Kidney (tissue), 14 donors: ENCODE results near the gene APLP2. TPM values are rescaled to one million over a fixed set of nuclear protein-coding genes. Genes with fewer than 3 reads are reported as not detected.

Source experiments
- DNase-seq, 5 donors: peaks; one replicate each; pipeline ENCODE4 v3.0.0-alpha.2; 2013 to 2020
- FAIRE-seq: peaks from 2 replicates; lab custom pipeline; 2012; peaks lifted over from hg19 to GRCh38; lab: Jason Lieb, UNC
- H3K27ac ChIP-seq, 2 donors: one replicate each; pipeline ENCODE4 v1.7.0; 2013; ENCODE audit warnings: low read depth in 2 of 2, low read length in 2 of 2, inconsistent platforms in 1 of 2
- H3K27me3 ChIP-seq: one replicate; pipeline ENCODE4 v1.7.1; 2013; ENCODE audit warnings: low read length, inconsistent platforms; ENCODE audit not compliant: control insufficient read depth, insufficient read depth
- H3K36me3 ChIP-seq, 3 donors: one replicate each; pipeline versions ENCODE4 v1.7.0 to v1.7.1; 2013; ENCODE audit warnings: low read length in 3 of 3, control low read depth in 1 of 3, inconsistent platforms in 1 of 3; ENCODE audit not compliant: insufficient read depth in 3 of 3, control insufficient read depth in 2 of 3
- H3K4me1 ChIP-seq, 3 donors: one replicate each; pipeline versions ENCODE4 v1.7.0 to v1.7.1; 2013; ENCODE audit warnings: low read length in 3 of 3, inconsistent platforms in 1 of 3, low read depth in 1 of 3; ENCODE audit not compliant: control insufficient read depth in 2 of 3, insufficient read depth in 2 of 3
- H3K4me3 ChIP-seq, 3 donors: one replicate each; pipeline versions ENCODE4 v1.7.0 to v1.8.1; 2013; ENCODE audit warnings: low read length in 3 of 3, control low read depth in 1 of 3, inconsistent platforms in 1 of 3
- H3K9ac ChIP-seq, 3 donors: one replicate each; pipeline versions ENCODE4 v1.7.0 to v1.7.1; 2013; ENCODE audit warnings: low read length in 3 of 3, control low read depth in 1 of 3, inconsistent platforms in 1 of 3
- H3K9me3 ChIP-seq, 3 donors: one replicate each; pipeline versions ENCODE4 v1.7.0 to v1.7.1; 2013; ENCODE audit warnings: low read length in 3 of 3, control low read depth in 1 of 3, inconsistent platforms in 1 of 3; ENCODE audit not compliant: control insufficient read depth in 2 of 3, insufficient read depth in 1 of 3
- CTCF ChIP-seq: IDR thresholded peaks from 3 replicates; pipeline ENCODE4 v1.5.1; 2012; ENCODE audit warnings: mild to moderate bottlenecking, moderate library complexity, borderline replicate concordance; ENCODE audit not compliant: insufficient read depth; ENCODE audit errors: extremely low read depth
- intact Hi-C: fragments of 100-400 bp; cut with DNase I; formaldehyde crosslinking; loops from one replicate; pipeline ENCODE4 v1.11.1; 2022
- polyA plus RNA-seq: library from polyadenylated mRNA; stranded (reverse); fragments of 350-450 nt; fragmentation: Illumina TruSeq; extraction: RNeasy Lipid Tissue Mini Kit (QIAGEN cat#74804); gene quantifications from one replicate; pipeline ENCODE4 v1.2.3, GENCODE V29; 2014; ENCODE audit warnings: low read depth, low replicate concordance; ENCODE audit not compliant: insufficient read depth
- total RNA-seq: library from RNA; stranded (reverse); fragmentation: NEBNext Ultra II Directional; extraction: Animal tissue kit (Norgen Biotek cat#: 25700); gene quantifications from one replicate; pipeline ENCODE4 v1.2.1, GENCODE V29; 2021
- donor health status: control.
- donor health status: control.
- donor health status: control.
- donor health status: control.
- donor health status: control.
- donor health status: DM: yes; HTN: yes; CAD: no.
- donor health status: Normal renal cell carcinoma (clear cell type).

APLP2 gene
- total and polyA plus RNA-seq, 2 donors from 2014 or later: 338 to 502 TPM

- FAIRE-seq (no peak), DNase-seq (no peak)
- Histone ChIP-seq H3K27me3 (no peaks in the 10 kb centered on the region), H3K9ac (no peak overlapping the region), H3K4me1 (peaks cover 0 to 22% (median 15%) of the 10 kb centered on the region in 3 donors), H3K4me3 (no peak overlapping the region), H3K36me3 (no peaks in the 10 kb centered on the region), H3K9me3 (peaks cover 0 to 7% (median 0%) of the 10 kb centered on the region in 3 donors), H3K27ac (no peak overlapping the region)
- intact Hi-C loops: no loop called here
- TF ChIP-seq CTCF: no peak
Observed at GRCh38 chr11:130174642-130175041, 104.9 kb downstream of the APLP2 start.

- Histone ChIP-seq H3K27ac (no peak overlapping the region), H3K9me3 (peaks cover 0 to 7% (median 0%) of the 10 kb centered on the region in 3 donors), H3K4me1 (peaks cover 0 to 27% (median 27%) of the 10 kb centered on the region in 3 donors), H3K4me3 (no peak overlapping the region), H3K36me3 (no peaks in the 10 kb centered on the region), H3K27me3 (no peaks in the 10 kb centered on the region), H3K9ac (no peak overlapping the region)
- no peak for FAIRE-seq
- intact Hi-C loops: no loop called here
- no peak for TF ChIP-seq CTCF
- DNase-seq: peak in 1 of 5 donors; percentile 1
Observed at GRCh38 chr11:130175898-130176297, 106.2 kb downstream of the APLP2 start.

- H3K36me3 ChIP-seq: no peaks in the 10 kb centered on the region
- FAIRE-seq (no peak), DNase-seq (no peak)
- H3K27me3 ChIP-seq: no peaks in the 10 kb centered on the region
- no peak overlapping the region for H3K4me3 ChIP-seq
- TF ChIP-seq CTCF: no peak
- H3K4me1 ChIP-seq: peaks cover 0 to 42% (median 36%) of the 10 kb centered on the region in 3 donors
- peaks cover 0 to 7% (median 0%) of the 10 kb centered on the region in 3 donors for H3K9me3 ChIP-seq
- intact Hi-C loops: no loop called here
- H3K27ac ChIP-seq: peak overlapping the region in 1 of 2 donors; percentile 93
- no peak overlapping the region for H3K9ac ChIP-seq
Observed at GRCh38 chr11:130177782-130178181, 108.1 kb downstream of the APLP2 start.
